ENCODE measurements around the gene CLDN10.

DNA sequence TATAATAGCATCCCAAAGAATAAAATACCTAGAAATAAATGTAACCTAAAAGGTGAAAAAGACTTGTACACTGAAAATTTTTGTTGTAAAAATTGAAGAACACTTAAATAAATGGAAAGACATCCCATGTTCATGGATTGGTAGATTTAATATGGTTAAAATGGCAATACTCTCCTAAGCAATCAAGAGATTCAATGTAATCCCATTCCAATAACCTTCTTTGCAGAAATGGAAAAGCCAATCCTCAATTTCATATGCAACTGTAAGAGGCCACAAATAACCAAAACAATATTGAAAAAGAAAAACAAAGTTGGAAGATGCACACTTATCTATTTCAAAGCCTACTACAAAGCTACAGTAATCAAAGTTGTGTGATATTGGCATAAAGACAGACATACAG is 74.2 kb downstream of the CLDN10 start:
- TF ChIP-seq, protein P1, sequence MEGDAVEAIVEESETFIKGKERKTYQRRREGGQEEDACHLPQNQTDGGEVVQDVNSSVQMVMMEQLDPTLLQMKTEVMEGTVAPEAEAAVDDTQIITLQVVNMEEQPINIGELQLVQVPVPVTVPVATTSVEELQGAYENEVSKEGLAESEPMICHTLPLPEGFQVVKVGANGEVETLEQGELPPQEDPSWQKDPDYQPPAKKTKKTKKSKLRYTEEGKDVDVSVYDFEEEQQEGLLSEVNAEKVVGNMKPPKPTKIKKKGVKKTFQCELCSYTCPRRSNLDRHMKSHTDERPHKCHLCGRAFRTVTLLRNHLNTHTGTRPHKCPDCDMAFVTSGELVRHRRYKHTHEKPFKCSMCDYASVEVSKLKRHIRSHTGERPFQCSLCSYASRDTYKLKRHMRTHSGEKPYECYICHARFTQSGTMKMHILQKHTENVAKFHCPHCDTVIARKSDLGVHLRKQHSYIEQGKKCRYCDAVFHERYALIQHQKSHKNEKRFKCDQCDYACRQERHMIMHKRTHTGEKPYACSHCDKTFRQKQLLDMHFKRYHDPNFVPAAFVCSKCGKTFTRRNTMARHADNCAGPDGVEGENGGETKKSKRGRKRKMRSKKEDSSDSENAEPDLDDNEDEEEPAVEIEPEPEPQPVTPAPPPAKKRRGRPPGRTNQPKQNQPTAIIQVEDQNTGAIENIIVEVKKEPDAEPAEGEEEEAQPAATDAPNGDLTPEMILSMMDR (IDR thresholded peaks at IDR 0.05) = no peak
- no peak for TF ChIP-seq POLR2A (IDR thresholded peaks at IDR 0.05)

All from stomach (tissue), 4 donors.